Lower lobe of right lung (tissue), 2 donors: ENCODE data around the gene JAG2. TPM values are rescaled to one million over a fixed set of nuclear protein-coding genes. Genes with fewer than 3 reads are reported as not detected.

ENCODE experiments used
- ATAC-seq, 2 donors: fragments of 200-7000 bp; cut with Tn5 transposase; one replicate each; pipeline ENCODE4 v1.9.1; 2020 to 2022; ENCODE audit warnings: mild to moderate bottlenecking in 2 of 2, moderate library complexity in 2 of 2
- DNase-seq: peaks from one replicate; pipeline ENCODE4 v3.0.0-alpha.2; 2020
- H3K27ac ChIP-seq: fragments of 200-600 bp; one replicate; pipeline ENCODE4 v1.8.0; 2022
- H3K27me3 ChIP-seq: fragments of 200-600 bp; one replicate; pipeline ENCODE4 v1.8.0; 2022; ENCODE audit warnings: low read depth
- H3K36me3 ChIP-seq: fragments of 200-600 bp; one replicate; pipeline ENCODE4 v1.8.0; 2022; ENCODE audit warnings: mild to moderate bottlenecking
- H3K4me1 ChIP-seq: fragments of 200-600 bp; one replicate; pipeline ENCODE4 v1.8.0; 2022
- H3K4me3 ChIP-seq: fragments of 200-600 bp; one replicate; pipeline ENCODE4 v1.8.0; 2022; ENCODE audit warnings: mild to moderate bottlenecking
- H3K9me3 ChIP-seq: fragments of 200-600 bp; one replicate; pipeline ENCODE4 v1.8.0; 2022
- intact Hi-C: fragments of 100-400 bp; cut with DNase I; formaldehyde crosslinking; loops from one replicate; pipeline ENCODE4 v1.11.0; 2022
- long read RNA-seq: library from polyadenylated mRNA; unstranded; transcript quantifications from one replicate; pipeline ENCODE4 v2.0.0, GENCODE V29; 2021
- total RNA-seq: library from RNA; stranded (reverse); fragmentation: NEBNext Ultra II Directional; extraction: Animal tissue kit (Norgen Biotek cat#: 25700); gene quantifications from one replicate; pipeline ENCODE4 v1.2.1, GENCODE V29; 2021
- TF ChIP-seq, protein P1 (sequence below): fragments of 200-600 bp; IDR thresholded peaks from one replicate; pipeline ENCODE4 v1.8.0; 2022; ENCODE audit warnings: antibody characterized with exemption, mild to moderate bottlenecking
- donor health status: DM: no; HTN: yes; CAD: no; lungs with severe emphysema.

The JAG2 gene
- total RNA-seq: 29.2 TPM
- long read RNA-seq, full-length matches to known transcripts: 19 of 68 reads
- long read RNA-seq, partial matches to known transcripts: 35 of 68 reads
- long read RNA-seq, other reads (novel, unspliced or antisense): 14 of 68 reads

DNA sequence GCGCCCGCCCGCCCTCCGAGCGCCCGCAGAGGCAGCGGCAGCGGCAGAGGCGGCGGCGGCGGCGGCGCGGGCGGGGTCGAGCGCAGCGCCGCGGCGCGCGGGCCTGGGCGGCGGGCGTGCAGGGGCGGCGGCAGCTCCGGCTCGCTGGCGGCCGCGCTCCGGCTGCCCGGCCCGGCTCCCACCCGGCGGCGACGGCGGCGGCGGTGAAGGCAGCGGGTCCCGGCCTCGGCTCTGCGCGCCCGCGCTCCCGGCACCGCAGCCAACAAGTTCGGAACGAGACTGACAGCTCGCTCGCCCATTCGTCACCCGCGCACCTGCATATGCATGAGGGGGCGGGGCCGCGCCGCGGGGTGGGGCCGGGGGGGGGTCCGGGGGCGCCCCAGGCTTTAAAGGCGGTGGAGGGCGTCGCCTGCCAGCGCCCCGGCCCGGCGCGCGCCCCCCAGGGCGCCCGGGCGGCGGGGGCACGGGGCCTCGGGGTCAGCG is at the start of gene JAG2:
Gene JAG2, minus strand, starts transcription at position 281 of the 483 bp plus-strand sequence. CDS start 356 bp downstream, outside the sequence.
- peak; percentile 78 for DNase-seq
- ATAC-seq: peak in 1 of 2 donors; percentile 36
- intact Hi-C loops: no loop called here
- peaks cover 49% of the 10 kb centered on the region for H3K4me1 ChIP-seq
- peak within 1 kb of the TSS; percentile 61 for H3K4me3 ChIP-seq
- peak within 1 kb of the TSS; percentile 18 for H3K27ac ChIP-seq
- no peaks in the 10 kb centered on the region for H3K9me3 ChIP-seq
- TF ChIP-seq, protein P1, sequence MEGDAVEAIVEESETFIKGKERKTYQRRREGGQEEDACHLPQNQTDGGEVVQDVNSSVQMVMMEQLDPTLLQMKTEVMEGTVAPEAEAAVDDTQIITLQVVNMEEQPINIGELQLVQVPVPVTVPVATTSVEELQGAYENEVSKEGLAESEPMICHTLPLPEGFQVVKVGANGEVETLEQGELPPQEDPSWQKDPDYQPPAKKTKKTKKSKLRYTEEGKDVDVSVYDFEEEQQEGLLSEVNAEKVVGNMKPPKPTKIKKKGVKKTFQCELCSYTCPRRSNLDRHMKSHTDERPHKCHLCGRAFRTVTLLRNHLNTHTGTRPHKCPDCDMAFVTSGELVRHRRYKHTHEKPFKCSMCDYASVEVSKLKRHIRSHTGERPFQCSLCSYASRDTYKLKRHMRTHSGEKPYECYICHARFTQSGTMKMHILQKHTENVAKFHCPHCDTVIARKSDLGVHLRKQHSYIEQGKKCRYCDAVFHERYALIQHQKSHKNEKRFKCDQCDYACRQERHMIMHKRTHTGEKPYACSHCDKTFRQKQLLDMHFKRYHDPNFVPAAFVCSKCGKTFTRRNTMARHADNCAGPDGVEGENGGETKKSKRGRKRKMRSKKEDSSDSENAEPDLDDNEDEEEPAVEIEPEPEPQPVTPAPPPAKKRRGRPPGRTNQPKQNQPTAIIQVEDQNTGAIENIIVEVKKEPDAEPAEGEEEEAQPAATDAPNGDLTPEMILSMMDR: no peak
- peaks cover 32% of the 10 kb centered on the region for H3K27me3 ChIP-seq
- H3K36me3 ChIP-seq: no peaks in the 10 kb centered on the region

DNA sequence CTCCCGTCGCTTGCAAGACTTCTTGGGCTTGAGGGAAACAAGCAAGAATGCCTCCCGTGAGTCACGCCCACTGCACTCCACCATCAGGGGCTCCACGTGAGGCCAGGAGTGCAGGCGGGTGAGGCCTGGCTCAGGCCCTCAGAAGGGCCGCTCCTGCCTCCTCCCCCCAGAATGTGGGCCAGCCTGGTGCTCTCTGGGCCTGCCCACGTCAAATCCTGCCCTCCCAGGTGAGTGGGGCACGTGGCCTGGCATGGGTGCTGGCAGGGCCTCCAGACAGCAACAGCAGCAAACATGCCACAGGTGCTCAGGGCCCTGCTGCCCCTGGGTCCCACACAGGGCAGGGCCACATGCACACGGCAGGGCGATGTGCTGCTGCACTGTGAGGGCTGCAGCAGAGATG is 49.2 kb upstream of the JAG2 start:
- H3K4me3 ChIP-seq: no peak overlapping the region
- TF ChIP-seq, protein P1: no peak
- DNase-seq: peak; percentile 90
- intact Hi-C loops: no loop called here
- H3K9me3 ChIP-seq: no peaks in the 10 kb centered on the region
- no peaks in the 10 kb centered on the region for H3K27me3 ChIP-seq
- peaks cover 80% of the 10 kb centered on the region for H3K36me3 ChIP-seq
- H3K4me1 ChIP-seq: peaks cover 5% of the 10 kb centered on the region
- ATAC-seq: peak; percentile 93 to 96
- H3K27ac ChIP-seq: no peak overlapping the region

DNA sequence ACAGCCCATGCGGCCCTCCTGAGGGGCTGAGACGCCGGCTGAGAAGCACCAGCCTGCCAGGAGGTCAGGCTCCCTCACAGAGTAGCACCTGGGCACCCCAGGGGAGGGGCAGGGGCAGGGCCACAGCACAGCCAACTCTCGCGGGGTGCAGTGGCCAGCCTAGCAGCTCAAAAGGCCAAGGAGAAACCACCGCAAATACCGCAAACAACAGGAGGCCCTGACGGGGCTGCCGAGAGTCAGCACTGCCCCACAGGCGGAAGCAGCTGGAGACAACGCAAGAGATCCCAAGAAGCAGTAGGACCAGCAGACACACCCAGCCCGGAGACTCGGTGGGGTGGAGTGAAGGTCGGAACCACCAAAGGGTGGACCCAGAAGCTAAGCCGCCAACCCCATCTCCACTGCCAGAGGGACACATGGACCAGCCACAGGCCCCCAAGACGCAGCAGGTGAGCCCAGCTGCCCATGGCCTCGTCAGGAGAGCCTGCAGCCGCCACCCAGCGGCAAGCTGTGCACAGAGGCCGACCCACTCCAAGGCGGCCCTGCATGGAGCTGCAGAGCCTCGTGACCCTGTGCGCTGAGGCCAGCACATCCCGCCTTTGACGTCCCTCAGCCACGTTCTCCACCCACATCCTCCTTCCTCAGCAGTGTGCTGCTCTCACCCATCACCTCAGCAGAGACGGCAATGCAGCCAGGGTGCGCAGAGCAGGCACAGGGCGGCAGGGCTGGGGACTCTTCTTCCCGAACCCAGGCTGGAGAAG is 48.1 kb upstream of the JAG2 start:
- Histone ChIP-seq H3K36me3 (peaks cover 86% of the 10 kb centered on the region), H3K27me3 (no peaks in the 10 kb centered on the region), H3K4me1 (peaks cover 5% of the 10 kb centered on the region), H3K9me3 (no peaks in the 10 kb centered on the region), H3K4me3 (no peak overlapping the region), H3K27ac (no peak overlapping the region)
- DNase-seq (no peak), ATAC-seq (no peak)
- TF ChIP-seq, protein P1: no peak
- intact Hi-C loops: no loop called here

DNA sequence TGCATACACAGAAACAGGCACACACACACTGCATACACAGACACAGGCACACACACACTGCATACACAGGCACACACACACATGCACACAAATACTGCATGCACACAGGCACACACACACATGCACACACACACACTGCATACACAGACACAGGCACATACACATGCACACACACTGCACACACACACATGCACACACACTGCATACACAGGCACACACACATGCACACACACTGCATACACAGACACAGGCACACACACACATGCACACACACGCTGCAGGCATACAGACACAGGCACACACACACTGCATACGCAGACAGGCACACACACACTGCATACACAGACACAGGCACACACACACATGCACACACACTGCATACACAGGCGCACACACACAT is 47.0 kb upstream of the JAG2 start:
- TF ChIP-seq, protein P1: no peak
- DNase-seq (no peak), ATAC-seq (no peak)
- H3K4me3 ChIP-seq: no peak overlapping the region
- no peaks in the 10 kb centered on the region for H3K27me3 ChIP-seq
- intact Hi-C loops: no loop called here
- peaks cover 5% of the 10 kb centered on the region for H3K4me1 ChIP-seq
- peaks cover 86% of the 10 kb centered on the region for H3K36me3 ChIP-seq
- no peak overlapping the region for H3K27ac ChIP-seq
- no peaks in the 10 kb centered on the region for H3K9me3 ChIP-seq

DNA sequence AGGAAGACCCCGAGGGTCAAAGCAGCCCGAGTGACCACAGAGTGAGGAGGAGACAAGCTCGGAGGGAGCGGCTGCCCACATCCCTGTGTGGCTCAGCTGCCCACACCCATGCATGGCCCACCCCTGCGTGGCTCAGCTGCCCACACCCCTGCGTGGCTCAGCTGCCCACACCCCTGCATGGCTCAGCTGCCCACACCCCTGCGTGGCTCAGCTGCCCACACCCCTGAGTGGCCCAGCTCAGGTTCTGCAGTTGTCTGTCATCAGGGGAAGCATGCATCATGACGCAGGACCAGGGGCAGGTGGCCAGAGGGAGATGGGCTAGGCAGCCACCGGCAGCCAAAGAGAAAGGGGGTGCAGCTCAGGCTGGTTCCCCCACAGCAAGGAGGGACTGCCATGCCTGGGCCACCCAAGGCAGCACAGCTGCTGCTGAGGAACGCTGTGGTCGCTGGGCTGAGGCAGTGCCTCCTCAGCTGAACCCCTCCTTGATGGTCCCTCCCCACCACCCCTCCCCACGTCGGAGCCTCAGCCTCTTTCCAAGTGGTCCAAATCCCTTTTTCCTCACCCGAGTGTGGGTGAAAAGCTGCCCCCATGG is 45.8 kb upstream of the JAG2 start:
- H3K36me3 ChIP-seq: peaks cover 86% of the 10 kb centered on the region
- H3K27me3 ChIP-seq: no peaks in the 10 kb centered on the region
- intact Hi-C loops: no loop called here
- H3K9me3 ChIP-seq: no peaks in the 10 kb centered on the region
- H3K27ac ChIP-seq: no peak overlapping the region
- DNase-seq (no peak), ATAC-seq (no peak)
- no peak overlapping the region for H3K4me3 ChIP-seq
- H3K4me1 ChIP-seq: peaks cover 5% of the 10 kb centered on the region
- TF ChIP-seq, protein P1: no peak
